Stimulated activated CD8-positive, alpha-beta memory T cell treated with anti-CD3 and anti-CD28 coated beads, Interleukin-12 subunit alpha, Interleukin-12 subunit beta, amount 100 ng/mL, for 1 hour (primary cell): Measurements from ENCODE around the gene CRYGD.

Source experiments
- DNase-seq: peaks from one replicate; pipeline ENCODE4 v3.0.0-alpha.2; 2020; ENCODE audit warnings: low read depth

Gene CRYGD

GRCh38 chr2:208083807-208084206 is 40.5 kb downstream of the CRYGD start:
- DNase-seq = no peak

- no peak for DNase-seq
Measured at GRCh38 chr2:208077276-208077675, 47.0 kb downstream of the CRYGD start.

GRCh38 chr2:208074610-208075356 is 49.5 kb downstream of the CRYGD start:
- no peak for DNase-seq

- DNase-seq = peak; percentile 37
Measured at GRCh38 chr2:208072250-208072892, 52.0 kb downstream of the CRYGD start.
